Measurements from ENCODE around the gene CEP112.

DNA sequence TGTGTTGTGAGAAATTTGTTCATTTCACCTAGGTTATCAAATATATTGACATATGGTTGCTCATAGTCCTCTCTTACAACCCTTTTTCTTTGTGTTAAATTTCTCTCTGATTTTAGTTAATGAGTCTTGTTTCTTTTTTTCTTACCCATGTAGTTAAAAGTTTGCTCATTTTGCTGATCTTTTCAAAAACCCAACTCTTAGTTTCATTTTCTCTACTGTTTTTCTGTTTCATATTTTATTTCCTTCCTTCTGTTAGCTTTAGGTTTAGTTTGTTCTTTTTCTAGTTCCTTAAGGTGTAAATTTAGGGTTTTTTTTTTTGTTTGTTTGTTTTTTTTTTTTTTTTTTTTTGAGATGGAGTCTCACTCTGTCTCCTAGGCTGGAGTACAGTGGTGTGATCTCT, 42.4 kb downstream of the CEP112 start:
- TF ChIP-seq CTCF (IDR thresholded peaks at IDR 0.05) (no peak), POLR2AphosphoS5 (IDR thresholded peaks at IDR 0.05; ENCODE audit: low read depth, low read length) (no peak)
- TF ChIP-seq, protein P1, sequence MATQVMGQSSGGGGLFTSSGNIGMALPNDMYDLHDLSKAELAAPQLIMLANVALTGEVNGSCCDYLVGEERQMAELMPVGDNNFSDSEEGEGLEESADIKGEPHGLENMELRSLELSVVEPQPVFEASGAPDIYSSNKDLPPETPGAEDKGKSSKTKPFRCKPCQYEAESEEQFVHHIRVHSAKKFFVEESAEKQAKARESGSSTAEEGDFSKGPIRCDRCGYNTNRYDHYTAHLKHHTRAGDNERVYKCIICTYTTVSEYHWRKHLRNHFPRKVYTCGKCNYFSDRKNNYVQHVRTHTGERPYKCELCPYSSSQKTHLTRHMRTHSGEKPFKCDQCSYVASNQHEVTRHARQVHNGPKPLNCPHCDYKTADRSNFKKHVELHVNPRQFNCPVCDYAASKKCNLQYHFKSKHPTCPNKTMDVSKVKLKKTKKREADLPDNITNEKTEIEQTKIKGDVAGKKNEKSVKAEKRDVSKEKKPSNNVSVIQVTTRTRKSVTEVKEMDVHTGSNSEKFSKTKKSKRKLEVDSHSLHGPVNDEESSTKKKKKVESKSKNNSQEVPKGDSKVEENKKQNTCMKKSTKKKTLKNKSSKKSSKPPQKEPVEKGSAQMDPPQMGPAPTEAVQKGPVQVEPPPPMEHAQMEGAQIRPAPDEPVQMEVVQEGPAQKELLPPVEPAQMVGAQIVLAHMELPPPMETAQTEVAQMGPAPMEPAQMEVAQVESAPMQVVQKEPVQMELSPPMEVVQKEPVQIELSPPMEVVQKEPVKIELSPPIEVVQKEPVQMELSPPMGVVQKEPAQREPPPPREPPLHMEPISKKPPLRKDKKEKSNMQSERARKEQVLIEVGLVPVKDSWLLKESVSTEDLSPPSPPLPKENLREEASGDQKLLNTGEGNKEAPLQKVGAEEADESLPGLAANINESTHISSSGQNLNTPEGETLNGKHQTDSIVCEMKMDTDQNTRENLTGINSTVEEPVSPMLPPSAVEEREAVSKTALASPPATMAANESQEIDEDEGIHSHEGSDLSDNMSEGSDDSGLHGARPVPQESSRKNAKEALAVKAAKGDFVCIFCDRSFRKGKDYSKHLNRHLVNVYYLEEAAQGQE (IDR thresholded peaks at IDR 0.05; ENCODE audit: insufficient read depth in 1 of 2, low read depth in 2 of 2, low read length in 1 of 2) = no peak
